ENCODE results near the gene SLC11A1. TPM values are rescaled to one million over a fixed set of nuclear protein-coding genes. Genes with fewer than 3 reads are reported as not detected.

The SLC11A1 gene
- polyA plus RNA-seq, 4 donors: 0.68 to 2.4 (median 0.89) TPM

DNA sequence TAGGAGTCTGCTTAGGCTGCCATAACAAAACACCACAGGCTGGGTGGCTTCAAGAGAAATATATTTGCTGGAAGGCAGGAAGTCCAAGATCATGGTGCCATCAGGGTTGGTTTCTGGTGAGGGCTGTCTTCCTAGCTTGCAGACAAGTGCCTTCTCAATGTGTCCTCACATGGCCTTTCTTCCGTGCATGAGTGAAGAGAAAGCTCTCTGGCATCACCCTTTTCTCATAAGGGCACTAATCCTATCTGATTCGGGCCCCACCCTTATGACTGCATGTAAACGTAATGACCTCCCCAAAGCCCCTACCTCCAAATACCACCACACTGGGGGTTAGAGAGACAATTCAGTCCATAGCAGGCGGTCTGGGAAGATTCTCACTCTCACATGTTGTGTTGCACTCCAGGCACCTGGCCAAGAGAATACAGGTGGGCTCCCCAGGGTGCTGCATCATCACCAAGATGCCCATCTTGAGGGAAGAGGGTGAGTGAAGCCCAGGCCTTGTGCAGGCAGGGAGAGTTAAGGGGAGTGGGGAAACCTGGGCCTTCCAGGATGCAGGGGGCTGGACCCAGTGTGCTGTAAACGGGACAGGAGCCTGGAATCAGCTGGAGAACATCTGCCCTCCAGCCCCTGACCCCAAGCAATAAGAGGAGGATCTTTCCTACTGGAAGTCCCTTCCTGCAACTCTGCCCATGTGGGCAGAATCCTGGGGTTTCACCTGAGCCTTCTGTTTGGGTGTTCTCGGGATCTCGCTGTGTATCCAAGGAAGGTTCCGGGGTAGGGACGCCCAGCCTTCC is 15.3 kb upstream of the SLC11A1 start:
- no peak for DNase-seq (ENCODE audit: low read depth in 4 of 4, low spot score in 2 of 4)

DNA sequence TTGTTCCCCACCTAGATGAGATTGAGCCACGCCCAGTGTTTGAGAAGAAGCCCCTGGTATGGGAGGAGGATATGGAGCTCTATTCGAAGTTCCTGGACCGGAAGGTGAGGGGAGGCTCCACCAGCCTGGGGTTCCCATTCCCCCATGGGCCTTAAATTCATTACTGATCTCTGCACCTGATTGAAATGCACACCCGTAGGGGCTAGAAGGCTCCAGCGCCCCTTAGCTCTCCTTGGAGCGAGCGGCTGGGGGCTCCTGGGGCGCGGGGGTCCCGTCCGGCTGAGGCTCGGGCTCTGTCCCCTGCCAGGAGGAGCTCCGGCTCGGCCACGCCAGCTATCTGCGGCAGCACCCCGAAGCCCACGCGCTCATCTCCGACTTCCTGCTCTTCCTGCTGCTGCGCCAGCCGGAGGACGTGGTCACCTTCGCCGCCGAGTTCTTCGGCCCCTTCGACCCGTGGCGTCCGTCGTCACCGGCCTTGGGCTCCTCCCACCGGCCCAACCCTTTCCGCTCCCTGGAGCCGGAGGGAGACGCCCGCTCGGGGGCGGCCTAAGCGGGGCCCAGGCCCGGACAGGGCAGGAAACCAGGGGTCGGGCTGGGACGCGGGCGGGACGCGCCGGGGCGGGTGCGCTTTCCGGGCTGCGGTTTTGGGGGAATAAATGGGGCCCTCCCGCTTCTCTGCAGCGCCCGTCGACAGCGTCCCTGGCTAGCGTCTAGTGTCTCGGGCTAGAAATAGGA is 14.5 kb upstream of the SLC11A1 start:
- DNase-seq (ENCODE audit: low read depth in 4 of 4, low spot score in 2 of 4): peak in 3 of 4 donors; percentile 59 to 85 (median 82)

- no peak for DNase-seq (ENCODE audit: low read depth in 4 of 4, low spot score in 2 of 4)
Observed at GRCh38 chr2:218368150-218368528, 13.9 kb upstream of the SLC11A1 start.

DNA sequence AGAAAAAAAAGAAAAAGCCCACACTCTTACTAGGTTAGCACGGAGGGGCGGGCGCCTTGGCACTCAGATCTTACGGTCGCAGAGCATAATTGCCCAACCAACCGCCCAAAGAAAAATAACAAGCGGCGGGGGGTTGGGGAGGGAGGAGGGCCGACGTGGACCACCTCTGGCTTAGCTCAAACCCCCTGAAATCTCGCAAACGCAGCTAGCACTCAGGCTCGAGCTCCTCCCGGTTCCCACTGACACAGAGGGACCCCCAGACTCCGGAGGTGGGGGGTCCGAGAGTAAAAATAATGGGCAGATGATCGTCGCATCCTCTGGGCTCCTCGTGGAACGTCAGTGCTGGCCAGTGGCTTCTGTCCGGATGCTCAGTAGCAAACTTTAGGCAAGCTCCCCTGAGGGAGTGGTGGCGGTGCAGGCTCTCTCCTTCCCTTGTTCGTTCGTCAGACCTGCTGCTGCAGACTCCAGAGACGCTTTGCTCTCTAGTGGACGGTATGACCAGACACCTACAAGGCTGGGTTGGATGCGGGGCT is 13.4 kb upstream of the SLC11A1 start:
- no peak for DNase-seq (ENCODE audit: low read depth in 4 of 4, low spot score in 2 of 4)

DNA sequence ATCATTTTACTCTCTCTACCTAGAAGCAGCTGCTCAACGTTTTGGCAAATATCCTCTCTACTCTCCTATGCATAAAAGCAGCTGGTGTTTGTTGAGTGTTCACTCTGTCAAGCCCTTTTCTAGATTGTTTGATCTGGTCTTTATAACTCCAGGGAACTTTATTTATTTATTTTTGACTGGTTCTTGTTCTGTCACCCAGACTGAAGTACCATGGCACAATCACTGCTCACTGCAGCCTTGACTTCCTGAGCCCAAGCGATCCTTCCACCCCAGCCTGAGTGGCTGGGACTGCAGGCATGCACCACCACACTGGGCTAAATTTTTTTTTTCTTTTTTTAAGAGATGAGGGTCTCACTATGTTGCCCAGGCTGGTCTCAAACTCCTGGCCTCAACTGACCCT is 12.7 kb upstream of the SLC11A1 start:
- DNase-seq (ENCODE audit: low read depth in 4 of 4, low spot score in 2 of 4): no peak

DNA sequence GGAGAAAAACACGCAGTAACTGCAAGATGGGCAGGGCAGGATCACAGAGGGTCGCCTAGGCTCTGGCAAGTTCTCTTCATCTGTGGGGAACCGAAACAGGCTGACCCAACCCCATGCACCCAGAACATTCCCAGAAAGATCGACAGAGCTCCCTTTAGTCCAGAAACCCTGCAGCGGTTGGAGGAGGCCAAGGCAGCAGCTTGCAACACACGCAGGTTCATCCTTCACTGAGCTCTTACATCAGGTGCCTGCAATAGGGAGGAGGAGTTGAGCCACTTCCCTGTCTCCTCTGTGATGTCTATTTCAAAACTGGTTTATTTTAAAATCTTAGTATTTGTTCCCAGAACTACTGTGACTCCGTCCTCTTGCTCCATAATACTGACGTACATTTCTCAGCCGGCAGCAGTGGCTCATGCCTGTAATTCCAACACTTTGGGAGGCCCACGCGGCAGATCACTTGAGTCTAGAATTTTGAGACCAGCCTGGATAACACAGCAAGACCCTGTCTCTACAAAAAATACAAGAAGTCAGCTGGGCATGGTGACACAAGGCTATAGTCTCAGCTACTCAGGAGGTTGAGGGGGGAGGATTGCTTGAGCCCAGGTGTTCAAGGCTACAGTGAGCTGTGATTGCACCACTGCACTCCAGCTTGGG is 11.5 kb upstream of the SLC11A1 start:
- no peak for DNase-seq (ENCODE audit: low read depth in 4 of 4, low spot score in 2 of 4)

DNA sequence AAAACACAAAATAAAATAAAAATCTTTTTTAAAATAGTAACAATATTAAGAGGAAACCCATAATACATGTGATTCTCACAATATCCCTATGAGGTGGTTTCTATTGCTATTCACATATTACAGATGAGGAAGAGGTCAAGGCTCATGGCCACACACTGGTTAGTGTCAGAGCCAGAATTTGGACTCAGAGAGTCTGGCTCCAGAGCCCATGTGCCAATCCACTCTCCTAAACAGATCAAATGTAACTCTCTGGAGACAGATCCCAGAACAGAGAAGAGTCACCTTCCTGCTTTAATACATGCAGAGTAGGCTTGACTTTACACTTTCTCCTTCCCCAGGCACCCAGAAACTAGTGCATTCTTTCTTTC is 10.1 kb upstream of the SLC11A1 start:
- DNase-seq (ENCODE audit: low read depth in 4 of 4, low spot score in 2 of 4): no peak

DNA sequence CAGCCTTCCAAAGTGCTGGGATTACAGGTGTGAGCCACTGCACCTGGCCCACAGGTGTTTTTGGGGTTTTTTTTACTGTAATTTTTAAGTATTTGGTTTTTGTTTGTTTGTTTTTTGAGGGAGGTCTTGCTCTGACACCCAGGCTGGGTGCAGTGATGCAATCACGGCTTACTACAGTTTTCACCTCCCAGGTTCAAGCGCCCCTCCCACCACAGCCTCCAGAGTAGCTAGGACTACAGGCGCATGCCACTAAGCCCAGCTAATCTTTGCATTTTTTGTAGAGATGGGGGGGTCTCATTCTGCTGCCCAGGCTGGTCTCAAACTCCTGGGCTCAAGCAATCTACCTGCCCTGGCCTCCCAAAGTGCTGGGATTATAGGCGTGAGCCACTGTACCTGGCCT is 7.3 kb upstream of the SLC11A1 start:
- no peak for DNase-seq (ENCODE audit: low read depth in 4 of 4, low spot score in 2 of 4)

DNA sequence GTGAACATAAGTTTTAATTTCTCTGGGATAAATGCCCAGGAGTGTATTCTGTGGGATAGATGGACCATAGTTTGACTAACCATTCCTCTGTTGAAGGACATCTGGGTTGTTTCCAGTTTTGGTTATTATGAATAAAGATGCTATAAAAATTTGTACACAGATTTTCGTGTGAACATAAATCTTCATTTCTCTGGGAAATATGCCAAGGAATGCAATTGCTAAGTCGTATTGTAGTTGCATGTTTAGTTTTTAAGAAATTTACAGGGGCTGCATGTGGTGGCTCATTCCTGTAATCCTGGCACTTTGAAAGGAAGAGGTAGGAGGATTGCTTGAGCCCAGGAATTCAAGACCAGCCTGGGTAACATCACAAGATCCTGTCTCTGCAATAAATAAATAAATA is 6.9 kb upstream of the SLC11A1 start:
- DNase-seq (ENCODE audit: low read depth in 4 of 4, low spot score in 2 of 4): peak in 1 of 4 donors; percentile 56

DNA sequence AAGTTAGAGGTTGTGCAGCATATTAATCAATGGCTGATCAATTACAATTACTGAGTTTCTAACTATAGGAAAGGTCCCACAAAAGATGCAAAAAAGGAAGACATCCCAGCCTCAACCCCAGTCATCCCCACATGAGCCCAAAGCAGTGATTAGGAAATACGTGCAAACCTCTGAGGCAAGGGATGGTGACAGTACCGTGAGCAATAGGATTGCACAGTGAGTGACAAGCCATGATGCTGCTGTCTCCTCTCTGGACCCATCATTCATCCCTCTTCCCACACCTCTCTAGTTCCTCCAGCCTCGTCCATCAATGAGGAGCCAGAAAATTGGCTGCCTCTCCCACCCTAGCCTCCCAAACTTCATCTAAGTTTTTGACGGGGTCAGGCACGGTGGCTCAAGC is 4.0 kb upstream of the SLC11A1 start:
- DNase-seq (ENCODE audit: low read depth in 4 of 4, low spot score in 2 of 4): no peak

- DNase-seq (ENCODE audit: low read depth in 4 of 4, low spot score in 2 of 4): no peak
Observed at GRCh38 chr2:218382785-218383184, 712 bp downstream of the SLC11A1 start.

- no peak for DNase-seq (ENCODE audit: low read depth in 4 of 4, low spot score in 2 of 4)
Observed at GRCh38 chr2:218383892-218384519, 1.9 kb downstream of the SLC11A1 start.

DNA sequence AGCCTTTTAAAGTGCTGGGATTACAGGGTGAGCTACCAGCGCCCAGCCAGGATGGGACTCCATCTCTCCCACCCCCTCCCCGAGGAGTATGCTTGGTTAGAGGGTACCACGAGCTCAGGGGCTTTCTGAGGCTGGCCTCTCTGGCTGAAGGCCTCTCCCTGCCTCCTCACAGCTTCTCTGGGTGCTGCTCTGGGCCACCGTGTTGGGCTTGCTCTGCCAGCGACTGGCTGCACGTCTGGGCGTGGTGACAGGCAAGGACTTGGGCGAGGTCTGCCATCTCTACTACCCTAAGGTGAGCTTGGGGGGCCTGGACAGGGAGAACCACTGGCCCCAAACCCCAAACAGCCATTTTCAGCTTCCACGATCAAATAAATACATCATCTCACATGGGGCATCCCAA is 2.9 kb downstream of the SLC11A1 start:
- DNase-seq (ENCODE audit: low read depth in 4 of 4, low spot score in 2 of 4): no peak

DNA sequence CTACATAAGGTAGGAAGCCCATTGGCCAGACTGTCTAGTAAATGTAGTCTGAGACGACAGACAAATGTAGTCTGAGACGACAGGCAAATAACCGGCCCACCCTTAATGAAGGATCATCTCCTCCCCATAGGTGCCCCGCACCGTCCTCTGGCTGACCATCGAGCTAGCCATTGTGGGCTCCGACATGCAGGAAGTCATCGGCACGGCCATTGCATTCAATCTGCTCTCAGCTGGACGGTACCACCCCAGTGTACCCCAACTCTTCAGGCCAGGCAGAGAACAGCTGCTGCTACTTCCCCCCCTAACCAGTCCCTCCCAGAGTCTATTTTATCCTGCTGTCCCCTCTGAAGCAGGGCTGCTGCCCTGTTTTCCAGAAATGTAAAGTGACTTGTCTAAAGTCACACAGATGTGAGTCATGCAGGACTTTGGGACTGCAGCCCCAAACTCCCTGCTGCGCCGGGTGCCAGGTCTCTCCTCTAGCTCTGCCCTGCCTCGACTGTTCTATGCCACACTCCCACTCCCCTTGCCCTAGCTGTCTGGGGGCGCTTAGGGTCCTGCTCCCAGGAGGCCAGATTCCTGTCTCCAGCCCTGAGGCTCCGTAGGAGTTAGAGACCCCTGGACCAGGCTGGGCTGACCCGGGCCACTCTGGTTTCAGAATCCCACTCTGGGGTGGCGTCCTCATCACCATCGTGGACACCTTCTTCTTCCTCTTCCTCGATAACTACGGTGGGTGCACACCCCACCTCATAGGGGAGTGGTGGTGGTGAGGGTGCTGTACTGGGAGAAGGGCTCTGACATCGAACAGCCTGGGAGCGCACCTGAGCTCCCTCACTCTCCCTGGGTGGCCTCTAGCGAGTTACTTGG is 4.7 kb downstream of the SLC11A1 start:
- no peak for DNase-seq (ENCODE audit: low read depth in 4 of 4, low spot score in 2 of 4)

GRCh38 chr2:218387369-218388194 is 5.5 kb downstream of the SLC11A1 start:
- peak in 1 of 4 donors; percentile 73 for DNase-seq (ENCODE audit: low read depth in 4 of 4, low spot score in 2 of 4)

- no peak for DNase-seq (ENCODE audit: low read depth in 4 of 4, low spot score in 2 of 4)
Observed at GRCh38 chr2:218389333-218390150, 7.5 kb downstream of the SLC11A1 start.

DNA sequence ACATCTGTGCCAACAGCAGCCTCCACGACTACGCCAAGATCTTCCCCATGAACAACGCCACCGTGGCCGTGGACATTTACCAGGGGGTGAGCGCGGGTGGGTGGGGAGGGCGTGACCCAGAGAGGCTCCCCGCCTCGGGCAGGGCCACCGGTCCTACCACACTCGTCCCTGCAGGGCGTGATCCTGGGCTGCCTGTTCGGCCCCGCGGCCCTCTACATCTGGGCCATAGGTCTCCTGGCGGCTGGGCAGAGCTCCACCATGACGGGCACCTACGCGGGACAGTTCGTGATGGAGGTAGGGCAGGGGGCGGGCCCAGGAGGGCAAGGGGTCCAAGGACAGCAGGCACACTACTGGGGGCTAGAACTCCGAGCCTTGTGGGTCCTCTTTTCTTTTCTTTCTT is 9.1 kb downstream of the SLC11A1 start:
- no peak for DNase-seq (ENCODE audit: low read depth in 4 of 4, low spot score in 2 of 4)

DNA sequence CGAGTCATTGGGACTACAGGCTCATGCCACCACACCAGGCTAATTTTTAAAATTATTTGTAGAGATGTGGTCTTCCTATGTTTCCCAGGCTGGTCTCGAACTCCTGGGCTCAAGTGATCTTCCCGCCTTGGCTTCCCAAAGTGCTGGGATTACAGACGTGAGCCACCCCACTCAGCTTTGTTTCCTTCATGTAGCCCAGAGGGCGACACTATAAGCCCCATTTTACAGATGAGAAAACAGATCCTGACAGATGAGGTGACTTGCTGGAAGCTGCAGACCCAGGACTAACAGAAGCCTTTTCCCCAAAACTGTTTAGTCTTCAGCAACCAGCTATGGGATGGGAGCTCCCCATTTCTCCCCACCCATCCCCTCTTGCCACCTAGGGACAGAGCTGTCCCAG is 10.4 kb downstream of the SLC11A1 start:
- no peak for DNase-seq (ENCODE audit: low read depth in 4 of 4, low spot score in 2 of 4)

Data from left renal cortex interstitium (tissue), 4 donors.